ENCODE data around the gene PCDHB13.

DNA sequence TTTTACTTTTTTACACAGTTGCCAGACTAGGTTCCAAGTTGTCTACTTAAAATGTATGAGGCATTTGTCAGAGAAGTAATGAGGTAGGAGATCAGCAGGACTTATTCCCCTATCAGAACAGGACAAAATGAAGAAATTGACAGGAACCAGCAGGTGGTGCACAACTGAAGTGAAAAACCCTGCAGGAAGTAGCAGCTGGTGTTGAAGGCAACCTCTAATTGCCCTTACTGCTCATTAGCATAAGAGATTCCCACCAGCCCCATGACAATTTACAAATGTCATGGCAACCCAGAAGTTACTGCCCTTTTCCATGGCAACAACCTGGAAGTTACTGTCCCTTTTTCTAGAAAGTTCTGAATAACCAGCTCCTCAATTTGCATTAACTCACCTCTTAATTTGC, 36.9 kb downstream of the PCDHB13 start:
- TF ChIP-seq POLR2A (IDR thresholded peaks at IDR 0.05; ENCODE audit: low read depth, low read length) (no peak), POLR2AphosphoS5 (IDR thresholded peaks at IDR 0.05; ENCODE audit: low read depth, low read length) (no peak), TAF1 (IDR thresholded peaks at IDR 0.05; ENCODE audit: borderline replicate concordance, low read depth, low read length) (no peak)
